Measurements from ENCODE around the gene CCDC159.

- TF ChIP-seq CTCF (IDR thresholded peaks at IDR 0.05), result no peak
- no peak for TF ChIP-seq POLR2A (IDR thresholded peaks at IDR 0.05)
Measured at GRCh38 chr19:11397089-11397610, 50.8 kb downstream of the CCDC159 start.
